MM.1S (cell line): Measurements from ENCODE around the gene VPS26A.

Experiments used
- CTCF ChIP-seq: fragments of 300-600 bp; sonication (generic); IDR thresholded peaks from 2 replicates; pipeline ENCODE4 v1.5.1; 2016; ENCODE audit warnings: antibody characterized with exemption, low read length, mixed read lengths
- EZH2phosphoT487 ChIP-seq: fragments of 300-600 bp; sonication (generic); IDR thresholded peaks from 2 replicates; pipeline ENCODE4 v1.6.1; 2018; ENCODE audit warnings: antibody characterized with exemption, low read length

- TF ChIP-seq CTCF (no peak), EZH2phosphoT487 (no peak)
These were observed 49.4 kb upstream of the VPS26A start for GRCh38 chr10:69074532-69074931.
